ENCODE data around the gene ARHGEF1. TPM values are rescaled to one million over a fixed set of nuclear protein-coding genes. Genes with fewer than 3 reads are reported as not detected.
A peak's percentile ranks its signal among the peaks of the same experiment; 100 is the strongest.

Gene ARHGEF1
- total RNA-seq, 2 donors from 2014 or later = 64.1 to 98.7 TPM

- TF ChIP-seq CTCF (IDR thresholded peaks at IDR 0.05) = no peak
- H3K36me3 ChIP-seq = peaks cover 35% of the 10 kb centered on the region
- no peaks in the 10 kb centered on the region for H3K9me3 ChIP-seq
- H3K27ac ChIP-seq = no peak overlapping the region
- DNase-seq = no peak
- H3K27me3 ChIP-seq = no peaks in the 10 kb centered on the region
- intact Hi-C loops (cut with DNase I) = no loop called here
- H3K9ac ChIP-seq (ENCODE audit: low read depth in 2 of 2, low read length in 2 of 2) = no peak overlapping the region
- H3K4me3 ChIP-seq = no peak overlapping the region
- peaks cover 5% of the 10 kb centered on the region for H3K4me1 ChIP-seq
Observed at GRCh38 chr19:41868989-41869300, 14.0 kb upstream of the ARHGEF1 start.

GRCh38 chr19:41869374-41869955 is 13.5 kb upstream of the ARHGEF1 start:
- H3K27me3 ChIP-seq = no peaks in the 10 kb centered on the region
- DNase-seq = no peak
- peaks cover 30% of the 10 kb centered on the region for H3K36me3 ChIP-seq
- H3K27ac ChIP-seq = no peak overlapping the region
- H3K9ac ChIP-seq (ENCODE audit: low read depth in 2 of 2, low read length in 2 of 2) = no peak overlapping the region
- no peak overlapping the region for H3K4me3 ChIP-seq
- intact Hi-C loops (cut with DNase I) = no loop called here
- no peaks in the 10 kb centered on the region for H3K9me3 ChIP-seq
- H3K4me1 ChIP-seq = peaks cover 5% of the 10 kb centered on the region
- TF ChIP-seq CTCF (IDR thresholded peaks at IDR 0.05) = no peak

- H3K27me3 ChIP-seq = no peaks in the 10 kb centered on the region
- intact Hi-C loops (cut with DNase I) = loop anchor here (5.0 kb wide), 1 partner anchor 82 kb away; no protein-coding TSS in a partner anchor
- H3K9me3 ChIP-seq = no peaks in the 10 kb centered on the region
- peak overlapping the region; percentile 26 for H3K27ac ChIP-seq
- H3K4me3 ChIP-seq = no peak overlapping the region
- peaks cover 25% of the 10 kb centered on the region for H3K36me3 ChIP-seq
- peaks cover 5% of the 10 kb centered on the region for H3K4me1 ChIP-seq
- TF ChIP-seq CTCF (IDR thresholded peaks at IDR 0.05) = no peak
- H3K9ac ChIP-seq (ENCODE audit: low read depth in 2 of 2, low read length in 2 of 2) = peak overlapping the region in 1 of 2 donors; percentile 28
- no peak for DNase-seq
Observed at GRCh38 chr19:41870401-41870873, 12.5 kb upstream of the ARHGEF1 start.

- H3K4me3 ChIP-seq = no peak overlapping the region
- intact Hi-C loops (cut with DNase I) = loop anchor here (5.0 kb wide), 1 partner anchor 81 kb away; no protein-coding TSS in a partner anchor
- no peak for TF ChIP-seq CTCF (IDR thresholded peaks at IDR 0.05)
- H3K9ac ChIP-seq (ENCODE audit: low read depth in 2 of 2, low read length in 2 of 2) = peak overlapping the region in 1 of 2 donors; percentile 46
- no peaks in the 10 kb centered on the region for H3K9me3 ChIP-seq
- no peaks in the 10 kb centered on the region for H3K27me3 ChIP-seq
- H3K4me1 ChIP-seq = peaks cover 5% of the 10 kb centered on the region
- no peak for DNase-seq
- peaks cover 25% of the 10 kb centered on the region for H3K36me3 ChIP-seq
- peak overlapping the region; percentile 44 for H3K27ac ChIP-seq
Observed at GRCh38 chr19:41871573-41872383, 11.2 kb upstream of the ARHGEF1 start.

GRCh38 chr19:41872384-41872774 is 10.6 kb upstream of the ARHGEF1 start:
- H3K36me3 ChIP-seq = peaks cover 25% of the 10 kb centered on the region
- H3K27ac ChIP-seq = peak overlapping the region; percentile 44
- peaks cover 5% of the 10 kb centered on the region for H3K4me1 ChIP-seq
- H3K9ac ChIP-seq (ENCODE audit: low read depth in 2 of 2, low read length in 2 of 2) = no peak overlapping the region
- H3K9me3 ChIP-seq = no peaks in the 10 kb centered on the region
- TF ChIP-seq CTCF (IDR thresholded peaks at IDR 0.05) = no peak
- intact Hi-C loops (cut with DNase I) = loop anchor here (5.0 kb wide), 1 partner anchor 80 kb away; no protein-coding TSS in a partner anchor
- no peak overlapping the region for H3K4me3 ChIP-seq
- DNase-seq = no peak
- H3K27me3 ChIP-seq = no peaks in the 10 kb centered on the region

Measured in colonic mucosa (tissue), 4 donors.